ENCODE measurements around the gene ENTR1. TPM values are rescaled to one million over a fixed set of nuclear protein-coding genes. Genes with fewer than 3 reads are reported as not detected.

ENTR1 gene
- total and polyA plus RNA-seq, 2 donors (not counting 1 experiment from before 2014, with no cell fraction given): 77.7 to 86.3 TPM

- Mint-ChIP-seq H3K4me1 (peaks cover 8% of the 10 kb centered on the region), H3K9me3 (ENCODE audit: insufficient read depth) (no peaks in the 10 kb centered on the region), H3K27me3 (no peaks in the 10 kb centered on the region), H3K4me3 (no peak overlapping the region), H3K27ac (no peak overlapping the region)
- ChIA-PET POLR2A (no interaction called here), CTCF (no interaction called here)
- Histone ChIP-seq H3K27ac (ENCODE audit: low read length in 2 of 2) (no peak overlapping the region), H2AFZ (ENCODE audit: insufficient read depth, low read depth, low read length, poor library complexity, severe bottlenecking) (no peak overlapping the region), H3K9me3 (ENCODE audit: control extremely low read depth in 1 of 3, control insufficient read depth in 2 of 3, insufficient read depth in 1 of 3, low read length in 2 of 3) (no peaks in the 10 kb centered on the region), H3K9ac (ENCODE audit: low read length) (no peak overlapping the region), H3K4me3 (ENCODE audit: control extremely low read depth in 1 of 5, extremely low read depth in 1 of 5, insufficient read depth in 1 of 5, low read depth in 2 of 5, low read length in 4 of 5) (no peak overlapping the region), H3K79me2 (ENCODE audit: control insufficient read depth, insufficient read depth, low read length) (no peaks in the 10 kb centered on the region), H3K4me2 (replicated peaks; ENCODE audit: low read depth, low read length, poor library complexity, severe bottlenecking) (no peak overlapping the region), H3K27me3 (replicated peaks in 1 of 4; ENCODE audit: control extremely low read depth in 1 of 4, control insufficient read depth in 3 of 4, insufficient read depth in 4 of 4, low read length in 3 of 4) (peaks cover 0 to 6% (median 0%) of the 10 kb centered on the region in 4 experiments), H4K20me1 (ENCODE audit: control insufficient read depth, insufficient read depth, low read length, poor library complexity, severe bottlenecking) (no peaks in the 10 kb centered on the region), H3K36me3 (replicated peaks in 1 of 2; ENCODE audit: control extremely low read depth in 1 of 2, control insufficient read depth in 1 of 2, extremely low read depth in 1 of 2, insufficient read depth in 2 of 2, low read length in 1 of 2) (no peaks in the 10 kb centered on the region), H3K4me1 (ENCODE audit: control insufficient read depth in 2 of 2, insufficient read depth in 2 of 2, low read length in 2 of 2) (peaks cover 14 to 17% of the 10 kb centered on the region in 2 donors)
- ATAC-seq (ENCODE audit: low read depth) (no peak), DNase-seq (no peak)
- intact Hi-C loops (cut with micrococcal nuclease): no loop called here
- TF ChIP-seq CTCF (IDR thresholded peaks at IDR 0.05) (no peak), EZH2 (IDR thresholded peaks at IDR 0.05; ENCODE audit: borderline replicate concordance, insufficient read depth, low read depth, low read length, poor library complexity, severe bottlenecking) (no peak)
- 95% methylated on average over 12 of the region's 12 CpGs for WGBS (ENCODE audit: insufficient coverage)
Observed at GRCh38 chr9:136375096-136375495, 35.3 kb downstream of the ENTR1 start.

GRCh38 chr9:136374183-136374575 lies 36.2 kb downstream of the ENTR1 start:
- Histone ChIP-seq H3K27ac (ENCODE audit: low read length in 2 of 2) (no peak overlapping the region), H3K4me2 (replicated peaks; ENCODE audit: low read depth, low read length, poor library complexity, severe bottlenecking) (no peak overlapping the region), H3K9ac (ENCODE audit: low read length) (no peak overlapping the region), H3K9me3 (ENCODE audit: control extremely low read depth in 1 of 3, control insufficient read depth in 2 of 3, insufficient read depth in 1 of 3, low read length in 2 of 3) (no peaks in the 10 kb centered on the region), H3K4me1 (ENCODE audit: control insufficient read depth in 2 of 2, insufficient read depth in 2 of 2, low read length in 2 of 2) (peaks cover 14 to 17% of the 10 kb centered on the region in 2 donors), H3K79me2 (ENCODE audit: control insufficient read depth, insufficient read depth, low read length) (no peaks in the 10 kb centered on the region), H2AFZ (ENCODE audit: insufficient read depth, low read depth, low read length, poor library complexity, severe bottlenecking) (no peak overlapping the region), H4K20me1 (ENCODE audit: control insufficient read depth, insufficient read depth, low read length, poor library complexity, severe bottlenecking) (no peaks in the 10 kb centered on the region), H3K4me3 (ENCODE audit: control extremely low read depth in 1 of 5, extremely low read depth in 1 of 5, insufficient read depth in 1 of 5, low read depth in 2 of 5, low read length in 4 of 5) (no peak overlapping the region), H3K27me3 (replicated peaks in 1 of 4; ENCODE audit: control extremely low read depth in 1 of 4, control insufficient read depth in 3 of 4, insufficient read depth in 4 of 4, low read length in 3 of 4) (peaks cover 0 to 6% (median 0%) of the 10 kb centered on the region in 4 experiments), H3K36me3 (replicated peaks in 1 of 2; ENCODE audit: control extremely low read depth in 1 of 2, control insufficient read depth in 1 of 2, extremely low read depth in 1 of 2, insufficient read depth in 2 of 2, low read length in 1 of 2) (no peaks in the 10 kb centered on the region)
- POLR2A ChIA-PET: no interaction called here
- DNase-seq: no peak
- 90% methylated on average over 14 of the region's 14 CpGs for WGBS (ENCODE audit: insufficient coverage)
- intact Hi-C loops (cut with micrococcal nuclease): no loop called here
- H3K9me3 Mint-ChIP-seq (ENCODE audit: insufficient read depth): no peaks in the 10 kb centered on the region
- H3K4me1 Mint-ChIP-seq: peaks cover 8% of the 10 kb centered on the region
- TF ChIP-seq CTCF (IDR thresholded peaks at IDR 0.05) (no peak), EZH2 (IDR thresholded peaks at IDR 0.05; ENCODE audit: borderline replicate concordance, insufficient read depth, low read depth, low read length, poor library complexity, severe bottlenecking) (no peak)
- no peaks in the 10 kb centered on the region for H3K27me3 Mint-ChIP-seq
- no peak overlapping the region for H3K27ac Mint-ChIP-seq
- no peak for ATAC-seq (ENCODE audit: low read depth)
- CTCF ChIA-PET: no interaction called here
- H3K4me3 Mint-ChIP-seq: no peak overlapping the region

All from B cell (primary cell).